ENCODE data around the gene RIC1.
"Not testable (repeated sequence)": the region's sequence is repeated elsewhere in the genome, so short reads cannot be mapped to it uniquely, and the experiment has no call there.

Gene RIC1

GRCh38 chr9:5778805-5779204 lies 149.9 kb downstream of the RIC1 start:
- CTCF ChIA-PET, result no interaction called here

DNA sequence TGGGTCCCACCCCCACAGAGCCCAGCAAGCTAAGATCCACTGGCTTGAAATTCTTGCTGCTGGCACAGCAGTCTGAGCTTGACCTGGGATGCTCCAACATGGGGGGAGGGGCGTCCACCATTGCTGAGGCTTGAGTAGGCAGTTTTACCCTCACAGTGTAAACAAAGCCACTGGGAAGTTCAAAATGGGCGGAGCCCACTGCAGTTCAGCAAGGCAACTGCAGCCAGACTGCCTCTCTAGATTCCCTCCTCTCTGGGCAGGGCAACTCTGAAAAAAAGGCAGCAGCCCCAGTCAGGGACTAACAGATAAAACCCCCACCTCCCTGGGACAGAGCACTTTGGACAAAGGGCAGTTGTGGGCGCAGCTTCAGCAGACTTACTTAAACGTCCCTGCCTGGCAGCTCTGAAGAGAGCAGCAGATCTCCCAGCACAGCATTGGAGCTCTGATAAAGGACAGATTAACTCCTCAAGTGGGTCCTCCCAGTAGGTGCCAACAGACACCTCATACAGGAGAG lies 150.9 kb downstream of the RIC1 start:
- CTCF ChIA-PET; POLR2A ChIA-PET; DNase-seq (ENCODE audit: extremely low spot score): not testable (repeated sequence)

More at GRCh38 chr9:5778805-5779204, 149.9 kb downstream of the RIC1 start:
- DNase-seq (ENCODE audit: extremely low spot score), result no peak
- TF ChIP-seq L3MBTL2 (conservative IDR thresholded peaks at IDR 0.05) (peak; percentile 24; the same call in 1 of the 2 replicates), ZNF384 (IDR thresholded peaks at IDR 0.05) (no peak), ARNT (IDR thresholded peaks at IDR 0.05) (no peak), HDGF (IDR thresholded peaks at IDR 0.05; ENCODE audit: borderline replicate concordance) (no peak)
- POLR2A ChIA-PET, result no interaction called here

- CTCF ChIA-PET; DNase-seq (ENCODE audit: extremely low spot score); POLR2A ChIA-PET: not testable (repeated sequence)
Measured at GRCh38 chr9:5783420-5783819, 154.5 kb downstream of the RIC1 start.

GRCh38 chr9:5783982-5784381 lies 155.1 kb downstream of the RIC1 start:
- CTCF ChIA-PET, result no interaction called here
- POLR2A ChIA-PET, result no interaction called here

DNA sequence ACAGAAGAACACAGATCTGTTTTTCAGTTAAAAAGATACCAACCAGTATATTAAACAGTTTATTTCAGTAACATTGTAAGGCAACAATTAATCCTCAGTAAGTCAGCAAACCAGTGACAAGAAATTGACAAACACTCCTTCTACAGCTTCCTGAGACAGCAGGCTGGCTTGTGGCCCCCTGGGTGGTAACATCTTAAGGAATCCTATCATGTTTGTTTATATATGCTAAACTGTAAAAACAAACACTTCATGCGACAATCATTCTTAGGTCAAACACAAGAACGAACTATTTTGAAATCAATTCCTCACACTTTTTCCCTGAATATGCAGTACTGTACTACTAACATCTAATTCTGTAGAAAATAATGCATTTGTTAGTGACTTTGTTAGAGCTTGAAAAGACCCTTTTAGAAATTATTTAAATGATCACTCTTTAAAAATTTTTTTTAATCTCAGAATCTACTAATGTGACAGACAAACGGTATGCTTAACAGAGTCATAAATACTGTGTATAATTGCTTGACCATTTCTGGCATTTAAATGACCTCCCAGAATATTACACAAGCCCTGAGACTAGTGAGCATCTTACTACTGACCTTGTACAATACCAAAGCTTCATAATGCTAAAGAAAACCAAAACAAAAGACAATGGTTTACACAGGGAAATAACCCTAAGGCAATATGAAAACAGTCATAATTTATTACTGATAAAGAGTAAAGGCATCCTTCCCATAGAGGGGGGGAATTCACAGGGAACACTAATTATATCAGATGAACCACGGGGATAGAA lies 155.8 kb downstream of the RIC1 start:
- CTCF ChIA-PET, result no interaction called here
- no peak for DNase-seq (ENCODE audit: extremely low spot score)
- POLR2A ChIA-PET, result no interaction called here
- no peak for TF ChIP-seq SP1 (IDR thresholded peaks at IDR 0.05)
- TF ChIP-seq FOXK2 (IDR thresholded peaks at IDR 0.05), result no peak
- no peak for TF ChIP-seq FOXA1 (IDR thresholded peaks at IDR 0.05)
- TF ChIP-seq NFRKB (IDR thresholded peaks at IDR 0.05), result no peak
- no peak for TF ChIP-seq CTBP1 (IDR thresholded peaks at IDR 0.05; ENCODE audit: borderline replicate concordance)
- no peak for TF ChIP-seq HDGF (IDR thresholded peaks at IDR 0.05; ENCODE audit: borderline replicate concordance)
- TF ChIP-seq FOXM1 (IDR thresholded peaks at IDR 0.05; ENCODE audit: borderline replicate concordance), result no peak
- TF ChIP-seq SUZ12 (IDR thresholded peaks at IDR 0.05), result no peak
- TF ChIP-seq PKNOX1 (IDR thresholded peaks at IDR 0.05), result no peak
- no peak for TF ChIP-seq BHLHE40 (IDR thresholded peaks at IDR 0.05; ENCODE audit: borderline replicate concordance)
- TF ChIP-seq TARDBP (IDR thresholded peaks at IDR 0.05), result no peak
- TF ChIP-seq ZNF384 (IDR thresholded peaks at IDR 0.05), result no peak
- no peak for TF ChIP-seq ARNT (IDR thresholded peaks at IDR 0.05)
- TF ChIP-seq LEF1 (IDR thresholded peaks at IDR 0.05; ENCODE audit: borderline replicate concordance), result no peak

More at GRCh38 chr9:5783982-5784381, 155.1 kb downstream of the RIC1 start:
- DNase-seq (ENCODE audit: extremely low spot score), result no peak
- TF ChIP-seq BHLHE40 (IDR thresholded peaks at IDR 0.05; ENCODE audit: borderline replicate concordance) (no peak), FOXM1 (IDR thresholded peaks at IDR 0.05; ENCODE audit: borderline replicate concordance) (no peak), SUZ12 (IDR thresholded peaks at IDR 0.05) (no peak), L3MBTL2 (conservative IDR thresholded peaks at IDR 0.05) (no peak)

GRCh38 chr9:5786370-5787127 lies 157.6 kb downstream of the RIC1 start:
- CTCF ChIA-PET, result no interaction called here
- no peak for TF ChIP-seq SUZ12 (IDR thresholded peaks at IDR 0.05)
- no peak for TF ChIP-seq TARDBP (IDR thresholded peaks at IDR 0.05)
- POLR2A ChIA-PET, result no interaction called here
- no peak for DNase-seq (ENCODE audit: extremely low spot score)

GRCh38 chr9:5787220-5787619 lies 158.3 kb downstream of the RIC1 start:
- DNase-seq (ENCODE audit: extremely low spot score), result no peak
- ChIA-PET POLR2A (no interaction called here), CTCF (no interaction called here)
- TF ChIP-seq FOXA1 (IDR thresholded peaks at IDR 0.05) (no peak), SUZ12 (IDR thresholded peaks at IDR 0.05) (no peak), CTBP1 (IDR thresholded peaks at IDR 0.05; ENCODE audit: borderline replicate concordance) (no peak), FOXK2 (IDR thresholded peaks at IDR 0.05) (no peak), ELF4 (IDR thresholded peaks at IDR 0.05) (no peak)

GRCh38 chr9:5787759-5788302 lies 158.9 kb downstream of the RIC1 start:
- CTCF ChIA-PET, result no interaction called here
- TF ChIP-seq SP1 (IDR thresholded peaks at IDR 0.05), result no peak
- no peak for TF ChIP-seq LEF1 (IDR thresholded peaks at IDR 0.05; ENCODE audit: borderline replicate concordance)
- TF ChIP-seq TARDBP (IDR thresholded peaks at IDR 0.05), result no peak
- no peak for TF ChIP-seq ZNF384 (IDR thresholded peaks at IDR 0.05)
- no peak for TF ChIP-seq NFRKB (IDR thresholded peaks at IDR 0.05)
- TF ChIP-seq ELF4 (IDR thresholded peaks at IDR 0.05), result no peak
- no peak for TF ChIP-seq FOXM1 (IDR thresholded peaks at IDR 0.05; ENCODE audit: borderline replicate concordance)
- TF ChIP-seq FOXK2 (IDR thresholded peaks at IDR 0.05), result no peak
- TF ChIP-seq L3MBTL2 (conservative IDR thresholded peaks at IDR 0.05), result no peak
- TF ChIP-seq ARNT (IDR thresholded peaks at IDR 0.05), result no peak
- TF ChIP-seq PKNOX1 (IDR thresholded peaks at IDR 0.05), result no peak
- no peak for TF ChIP-seq FOXA1 (IDR thresholded peaks at IDR 0.05)
- TF ChIP-seq BHLHE40 (IDR thresholded peaks at IDR 0.05; ENCODE audit: borderline replicate concordance), result no peak
- no peak for TF ChIP-seq HDGF (IDR thresholded peaks at IDR 0.05; ENCODE audit: borderline replicate concordance)
- no peak for DNase-seq (ENCODE audit: extremely low spot score)
- POLR2A ChIA-PET, result no interaction called here

All from HEK293T (cell line).